A673 (cell line): ENCODE results near the gene ZNF837.

Source experiments
- CTCF ChIP-seq: fragments of 300-800, 200-600 bp; sonication (generic); conservative IDR thresholded peaks from 2 replicates; pipeline ENCODE4 v1.5.1; 2017; ENCODE audit warnings: low read depth, mild to moderate bottlenecking, antibody characterized with exemption, low read length, moderate library complexity, mixed read lengths
- EZH2 ChIP-seq: fragments of 200-600 bp; sonication (generic); IDR thresholded peaks from 2 replicates; pipeline ENCODE4 v1.6.1; 2017; ENCODE audit warnings: borderline replicate concordance, low read depth, mild to moderate bottlenecking, mixed read lengths, antibody characterized with exemption, low read length; ENCODE audit not compliant: poor library complexity, severe bottlenecking

- TF ChIP-seq CTCF, result no peak
- no peak for TF ChIP-seq EZH2
Observed at GRCh38 chr19:58335630-58336029, 45.2 kb downstream of the ZNF837 start.
